Ascending aorta (tissue), 2 donors: ENCODE results near the gene OR2T4. TPM values are rescaled to one million over a fixed set of nuclear protein-coding genes. Genes with fewer than 3 reads are reported as not detected.

Experiments
- DNase-seq, 2 donors: peaks; one replicate each; pipeline ENCODE4 v3.0.0-alpha.2; 2019; ENCODE audit warnings: low spot score in 2 of 2
- H3K27ac ChIP-seq, 2 donors: fragments of 200-600 bp; sonication (generic); one replicate each; pipeline ENCODE4 v1.5.1; 2016 to 2017; ENCODE audit warnings: mild to moderate bottlenecking in 1 of 2
- H3K27me3 ChIP-seq: fragments of 200-600 bp; sonication (generic); one replicate; pipeline ENCODE4 v1.5.1; 2017
- H3K36me3 ChIP-seq, 2 donors: fragments of 200-600 bp; sonication (generic); one replicate each; pipeline ENCODE4 v1.5.1; 2016
- H3K4me1 ChIP-seq, 2 donors: fragments of 200-600 bp; sonication (generic); one replicate each; pipeline ENCODE4 v1.5.1; 2016 to 2017; ENCODE audit warnings: mild to moderate bottlenecking in 1 of 2
- H3K4me3 ChIP-seq, 2 donors: fragments of 200-600 bp; sonication (generic); one replicate each; pipeline ENCODE4 v1.5.1; 2016 to 2017; ENCODE audit warnings: mild to moderate bottlenecking in 1 of 2
- H3K9me3 ChIP-seq, 2 donors: fragments of 200-600 bp; sonication (generic); one replicate each; pipeline ENCODE4 v1.5.1; 2016
- intact Hi-C: fragments of 100-400 bp; cut with DNase I; formaldehyde crosslinking; loops from one replicate; pipeline ENCODE4 v1.15.1; 2023
- total RNA-seq: library from RNA; depleted of rRNA; stranded (reverse); fragments of >200 nt; gene quantifications from one replicate; pipeline ENCODE4 v1.1.0, GENCODE V29; 2016
- TF ChIP-seq, protein P1 (sequence below), 3 experiments: fragments of 200-600 bp in 2 of 3; fragments of 450-650 bp in 1 of 3; sonication (generic) in 2 of 3; IDR thresholded peaks; one replicate each; pipeline ENCODE4 v1.5.1; 2016 to 2019; ENCODE audit warnings: antibody characterized with exemption in 3 of 3, mild to moderate bottlenecking in 1 of 3, moderate library complexity in 1 of 3

OR2T4 gene, protein sequence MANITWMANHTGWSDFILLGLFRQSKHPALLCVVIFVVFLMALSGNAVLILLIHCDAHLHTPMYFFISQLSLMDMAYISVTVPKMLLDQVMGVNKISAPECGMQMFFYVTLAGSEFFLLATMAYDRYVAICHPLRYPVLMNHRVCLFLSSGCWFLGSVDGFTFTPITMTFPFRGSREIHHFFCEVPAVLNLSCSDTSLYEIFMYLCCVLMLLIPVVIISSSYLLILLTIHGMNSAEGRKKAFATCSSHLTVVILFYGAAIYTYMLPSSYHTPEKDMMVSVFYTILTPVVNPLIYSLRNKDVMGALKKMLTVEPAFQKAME
- not detected for total RNA-seq

DNA sequence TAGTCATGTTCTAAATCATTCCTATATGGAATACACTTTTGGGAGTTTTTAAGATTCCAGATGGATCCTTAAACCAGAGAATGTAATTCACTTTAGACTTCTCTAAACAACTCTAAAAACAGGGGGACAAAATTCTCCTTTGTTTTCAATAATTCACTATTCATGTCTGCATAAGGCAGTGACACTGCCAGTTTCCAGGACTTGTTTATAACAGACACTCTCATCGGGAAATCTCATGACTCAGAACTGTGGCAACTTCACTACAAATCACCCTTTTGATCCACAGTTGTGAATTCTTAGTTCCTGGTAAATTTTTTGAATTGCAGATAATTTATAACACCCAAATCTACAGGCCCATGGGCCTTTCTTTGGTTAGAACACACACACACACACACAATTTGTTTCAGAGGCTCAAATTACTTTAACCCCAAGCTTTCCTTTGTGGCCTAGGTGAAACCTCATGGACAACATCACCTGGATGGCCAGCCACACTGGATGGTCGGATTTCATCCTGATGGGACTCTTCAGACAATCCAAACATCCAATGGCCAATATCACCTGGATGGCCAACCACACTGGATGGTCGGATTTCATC is at the start of gene OR2T4:
Gene OR2T4, plus strand, starts transcription at position 545 of the 595 bp plus-strand sequence. Its CDS starts 0 bp downstream, at position 545.
- no peaks in the 10 kb centered on the region for H3K36me3 ChIP-seq
- peaks cover 0 to 3% of the 10 kb centered on the region in 2 donors for H3K9me3 ChIP-seq
- DNase-seq: no peak
- no peak within 1 kb of the TSS for H3K4me3 ChIP-seq
- H3K27me3 ChIP-seq: no peaks in the 10 kb centered on the region
- intact Hi-C loops: no loop called here
- TF ChIP-seq, protein P1, sequence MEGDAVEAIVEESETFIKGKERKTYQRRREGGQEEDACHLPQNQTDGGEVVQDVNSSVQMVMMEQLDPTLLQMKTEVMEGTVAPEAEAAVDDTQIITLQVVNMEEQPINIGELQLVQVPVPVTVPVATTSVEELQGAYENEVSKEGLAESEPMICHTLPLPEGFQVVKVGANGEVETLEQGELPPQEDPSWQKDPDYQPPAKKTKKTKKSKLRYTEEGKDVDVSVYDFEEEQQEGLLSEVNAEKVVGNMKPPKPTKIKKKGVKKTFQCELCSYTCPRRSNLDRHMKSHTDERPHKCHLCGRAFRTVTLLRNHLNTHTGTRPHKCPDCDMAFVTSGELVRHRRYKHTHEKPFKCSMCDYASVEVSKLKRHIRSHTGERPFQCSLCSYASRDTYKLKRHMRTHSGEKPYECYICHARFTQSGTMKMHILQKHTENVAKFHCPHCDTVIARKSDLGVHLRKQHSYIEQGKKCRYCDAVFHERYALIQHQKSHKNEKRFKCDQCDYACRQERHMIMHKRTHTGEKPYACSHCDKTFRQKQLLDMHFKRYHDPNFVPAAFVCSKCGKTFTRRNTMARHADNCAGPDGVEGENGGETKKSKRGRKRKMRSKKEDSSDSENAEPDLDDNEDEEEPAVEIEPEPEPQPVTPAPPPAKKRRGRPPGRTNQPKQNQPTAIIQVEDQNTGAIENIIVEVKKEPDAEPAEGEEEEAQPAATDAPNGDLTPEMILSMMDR (IDR thresholded peaks at IDR 0.05): no peak
- H3K27ac ChIP-seq: no peak within 1 kb of the TSS
- H3K4me1 ChIP-seq: no peaks in the 10 kb centered on the region

DNA sequence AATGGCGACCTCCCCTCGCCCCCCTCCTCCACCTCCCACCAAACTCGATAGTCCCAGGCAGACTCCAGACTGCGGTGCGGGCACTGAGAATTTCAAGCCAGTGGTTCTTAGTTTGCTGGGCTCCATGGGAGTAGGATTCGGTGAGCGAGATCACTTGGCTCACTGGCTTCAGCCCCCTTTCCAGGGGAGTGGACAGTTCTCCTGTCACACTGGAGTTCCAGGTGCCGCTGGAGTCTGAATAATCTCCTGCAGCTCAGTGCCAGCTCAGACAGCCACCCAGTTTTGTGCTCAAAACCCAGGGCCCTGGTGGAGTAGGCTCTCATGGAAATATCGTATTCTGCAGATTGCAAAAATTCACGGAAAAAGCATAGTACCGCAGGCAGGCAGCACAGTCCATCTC is 44.7 kb upstream of the OR2T4 start:
- TF ChIP-seq, protein P1 (IDR thresholded peaks at IDR 0.05): no peak
- Histone ChIP-seq H3K36me3 (no peaks in the 10 kb centered on the region), H3K27me3 (no peaks in the 10 kb centered on the region), H3K4me1 (no peaks in the 10 kb centered on the region), H3K9me3 (no peaks in the 10 kb centered on the region), H3K27ac (no peak overlapping the region), H3K4me3 (no peak overlapping the region)
- intact Hi-C loops: no loop called here
- DNase-seq: no peak

DNA sequence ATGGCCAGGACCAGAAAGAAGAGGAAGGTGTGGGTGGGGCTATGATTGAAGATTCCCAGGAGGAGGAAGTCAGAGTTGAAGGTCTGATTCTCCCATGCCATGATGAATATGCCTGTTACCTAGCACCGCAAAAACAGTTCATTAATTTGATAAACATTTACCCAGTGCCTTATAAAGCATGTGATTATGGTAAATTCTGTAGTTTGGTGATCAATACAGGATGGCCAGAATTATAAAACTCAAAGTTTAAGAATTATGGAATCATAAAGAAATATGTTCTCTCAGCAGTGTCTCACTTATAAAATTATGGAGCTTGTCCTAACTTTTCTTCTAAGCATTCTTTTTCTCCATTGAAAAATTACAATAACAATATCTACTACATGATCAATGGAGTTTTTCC is 37.0 kb upstream of the OR2T4 start, which contains the start of gene OR2M7:
Gene OR2M7, minus strand, starts transcription at position 101 of the 400 bp plus-strand sequence. Its CDS starts 0 bp downstream, at position 101.
- no peaks in the 10 kb centered on the region for H3K4me1 ChIP-seq
- H3K27me3 ChIP-seq: no peaks in the 10 kb centered on the region
- no peak for DNase-seq
- no peaks in the 10 kb centered on the region for H3K9me3 ChIP-seq
- no peaks in the 10 kb centered on the region for H3K36me3 ChIP-seq
- no peak within 1 kb of the TSS for H3K4me3 ChIP-seq
- H3K27ac ChIP-seq: no peak within 1 kb of the TSS
- intact Hi-C loops: no loop called here
- TF ChIP-seq, protein P1 (IDR thresholded peaks at IDR 0.05): no peak

DNA sequence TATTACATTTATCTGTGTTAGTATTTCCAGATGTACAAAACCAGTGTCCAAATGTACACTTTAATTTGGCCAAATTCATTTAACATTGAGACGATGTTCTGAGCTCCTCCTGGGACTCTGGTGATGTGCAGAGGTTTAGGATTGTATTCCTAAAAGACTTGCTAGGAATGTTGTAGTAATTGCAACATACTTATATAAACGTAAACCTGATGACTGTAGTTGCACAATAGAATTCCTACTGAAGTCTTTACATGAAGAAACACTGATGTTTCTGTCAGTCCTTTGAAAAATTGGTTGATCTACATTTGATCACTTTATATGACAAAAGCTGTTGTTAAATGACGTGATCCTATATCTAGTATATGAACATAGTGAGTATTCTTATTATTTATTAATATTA is 18.0 kb upstream of the OR2T4 start:
- Histone ChIP-seq H3K4me1 (no peaks in the 10 kb centered on the region), H3K9me3 (no peaks in the 10 kb centered on the region), H3K4me3 (no peak overlapping the region), H3K27ac (no peak overlapping the region), H3K36me3 (no peaks in the 10 kb centered on the region), H3K27me3 (no peaks in the 10 kb centered on the region)
- intact Hi-C loops: no loop called here
- DNase-seq: no peak
- TF ChIP-seq, protein P1 (IDR thresholded peaks at IDR 0.05): no peak

DNA sequence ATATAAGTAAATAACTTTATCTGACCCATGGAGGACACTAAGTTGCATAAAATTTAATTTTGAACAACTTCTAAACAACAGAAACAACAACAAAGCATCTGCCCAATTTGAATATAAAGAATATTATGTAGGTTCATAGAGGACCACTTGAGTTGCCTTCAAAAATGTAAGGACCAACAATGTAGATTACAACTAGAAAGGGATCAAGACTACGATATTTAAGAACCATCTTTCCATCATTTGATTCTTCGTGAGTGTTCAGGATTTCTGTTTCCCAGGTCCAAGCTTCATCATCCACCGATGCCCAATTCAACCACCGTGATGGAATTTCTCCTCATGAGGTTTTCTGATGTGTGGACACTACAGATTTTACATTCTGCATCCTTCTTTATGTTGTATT is 13.0 kb upstream of the OR2T4 start, which contains the start of gene OR14C36:
Gene OR14C36, plus strand, starts transcription at position 301 of the 400 bp plus-strand sequence. Its CDS starts 0 bp downstream, at position 301.
- Histone ChIP-seq H3K9me3 (no peaks in the 10 kb centered on the region), H3K4me1 (no peaks in the 10 kb centered on the region), H3K4me3 (no peak within 1 kb of the TSS), H3K36me3 (no peaks in the 10 kb centered on the region), H3K27me3 (no peaks in the 10 kb centered on the region), H3K27ac (no peak within 1 kb of the TSS)
- TF ChIP-seq, protein P1 (IDR thresholded peaks at IDR 0.05): no peak
- intact Hi-C loops: no loop called here
- DNase-seq: no peak
